ENCODE measurements around the gene SBF2. TPM values are rescaled to one million over a fixed set of nuclear protein-coding genes. Genes with fewer than 3 reads are reported as not detected.

Gene SBF2
- total RNA-seq, 4 donors from 2014 or later: 52.8 to 87.9 (median 62.4) TPM

DNA sequence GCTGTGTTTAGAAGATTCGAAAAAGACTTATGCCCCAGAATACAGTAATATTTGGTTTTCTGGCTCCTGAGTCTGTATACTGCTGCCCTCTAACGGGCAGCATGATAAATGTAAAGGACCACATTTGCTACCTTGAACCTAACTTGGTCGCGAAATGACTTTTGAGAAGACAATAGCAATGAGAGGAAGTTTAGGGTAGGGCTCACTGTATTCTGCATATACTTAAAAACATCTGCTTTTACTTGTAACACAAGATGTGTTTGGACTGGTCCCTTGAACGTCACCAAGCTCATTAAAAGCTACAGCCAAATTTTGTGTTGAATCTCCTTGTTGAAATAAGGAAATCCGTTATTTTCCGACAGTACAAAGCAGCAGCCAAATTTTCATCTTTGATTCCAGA, 321.0 kb downstream of the SBF2 start:
- H3K27me3 ChIP-seq: no peaks in the 10 kb centered on the region
- H3K4me3 ChIP-seq: no peak overlapping the region
- no peak for ATAC-seq

DNA sequence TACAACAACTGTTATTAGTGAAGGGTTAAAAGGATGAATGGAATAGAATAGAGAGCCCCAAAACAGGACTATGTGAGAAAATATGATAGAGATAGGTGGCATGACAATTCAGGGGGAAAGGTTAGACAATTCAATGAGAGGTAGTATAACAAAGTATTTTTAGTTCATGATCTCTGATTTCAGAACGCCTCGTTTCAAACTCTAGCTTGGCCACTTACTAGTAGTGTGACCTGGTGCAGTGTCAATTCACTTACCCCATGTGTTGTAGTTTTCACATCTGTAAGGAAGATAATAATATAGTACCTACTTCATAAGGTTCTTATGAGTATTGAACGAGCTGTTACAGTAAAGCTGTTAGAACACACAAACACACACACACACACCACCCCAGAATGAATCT, 322.1 kb downstream of the SBF2 start:
- H3K27ac ChIP-seq: no peak overlapping the region
- no peak overlapping the region for H3K4me3 ChIP-seq
- H3K4me1 ChIP-seq: no peaks in the 10 kb centered on the region
- peaks cover 0 to 16% of the 10 kb centered on the region in 2 donors for H3K36me3 ChIP-seq
- 80 to 87% methylated on average over 2 to 3 of the region's 3 CpGs for WGBS, 2 donors (ENCODE audit: low coverage in 1 of 2)
- no peak for ATAC-seq
- no peaks in the 10 kb centered on the region for H3K9me3 ChIP-seq
- no peak for TF ChIP-seq EP300 (IDR thresholded peaks at IDR 0.05)
- H3K27me3 ChIP-seq: no peaks in the 10 kb centered on the region

More for the DNA sequence above, 321.0 kb downstream of the SBF2 start:
- Histone ChIP-seq H3K36me3 (peaks cover 0 to 5% of the 10 kb centered on the region in 2 donors), H3K9me3 (no peaks in the 10 kb centered on the region), H3K4me1 (no peaks in the 10 kb centered on the region), H3K27ac (no peak overlapping the region)
- 15 to 18% methylated on average over 6 to 7 of the region's 7 CpGs for WGBS, 2 donors (ENCODE audit: low coverage in 1 of 2)
- TF ChIP-seq POLR2AphosphoS5 (IDR thresholded peaks at IDR 0.05): no peak
- no peak for TF ChIP-seq POLR2A (IDR thresholded peaks at IDR 0.05)
- TF ChIP-seq, protein P1, sequence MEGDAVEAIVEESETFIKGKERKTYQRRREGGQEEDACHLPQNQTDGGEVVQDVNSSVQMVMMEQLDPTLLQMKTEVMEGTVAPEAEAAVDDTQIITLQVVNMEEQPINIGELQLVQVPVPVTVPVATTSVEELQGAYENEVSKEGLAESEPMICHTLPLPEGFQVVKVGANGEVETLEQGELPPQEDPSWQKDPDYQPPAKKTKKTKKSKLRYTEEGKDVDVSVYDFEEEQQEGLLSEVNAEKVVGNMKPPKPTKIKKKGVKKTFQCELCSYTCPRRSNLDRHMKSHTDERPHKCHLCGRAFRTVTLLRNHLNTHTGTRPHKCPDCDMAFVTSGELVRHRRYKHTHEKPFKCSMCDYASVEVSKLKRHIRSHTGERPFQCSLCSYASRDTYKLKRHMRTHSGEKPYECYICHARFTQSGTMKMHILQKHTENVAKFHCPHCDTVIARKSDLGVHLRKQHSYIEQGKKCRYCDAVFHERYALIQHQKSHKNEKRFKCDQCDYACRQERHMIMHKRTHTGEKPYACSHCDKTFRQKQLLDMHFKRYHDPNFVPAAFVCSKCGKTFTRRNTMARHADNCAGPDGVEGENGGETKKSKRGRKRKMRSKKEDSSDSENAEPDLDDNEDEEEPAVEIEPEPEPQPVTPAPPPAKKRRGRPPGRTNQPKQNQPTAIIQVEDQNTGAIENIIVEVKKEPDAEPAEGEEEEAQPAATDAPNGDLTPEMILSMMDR (IDR thresholded peaks at IDR 0.05): peak; percentile 56 to 82 (median 66)
- no peak for TF ChIP-seq EP300 (IDR thresholded peaks at IDR 0.05)

DNA sequence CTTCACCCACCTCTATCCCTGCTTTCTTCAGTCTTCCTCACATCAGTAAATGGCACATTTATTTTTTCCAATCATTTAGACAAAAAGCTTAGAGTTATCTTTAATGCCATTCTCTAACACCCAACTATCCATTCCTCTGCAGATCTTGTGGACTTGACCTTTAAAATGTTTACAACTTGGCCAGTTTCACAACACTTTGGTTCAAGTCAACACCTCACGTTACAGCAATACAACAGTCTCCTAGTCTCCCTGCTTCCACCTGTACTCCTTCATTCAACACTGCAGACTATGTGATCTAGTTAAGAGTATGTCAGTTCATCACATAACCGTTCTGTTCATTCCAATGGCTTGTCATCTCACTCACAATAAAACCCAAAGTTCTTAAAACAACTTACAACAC, 325.0 kb downstream of the SBF2 start:
- no peak overlapping the region for H3K4me3 ChIP-seq
- no peaks in the 10 kb centered on the region for H3K4me1 ChIP-seq
- no peaks in the 10 kb centered on the region for H3K9me3 ChIP-seq
- H3K36me3 ChIP-seq: peaks cover 0 to 17% of the 10 kb centered on the region in 2 donors
- H3K27ac ChIP-seq: no peak overlapping the region
- TF ChIP-seq EP300 (IDR thresholded peaks at IDR 0.05): no peak
- TF ChIP-seq POLR2AphosphoS5 (IDR thresholded peaks at IDR 0.05): no peak
- TF ChIP-seq, protein P1 (IDR thresholded peaks at IDR 0.05): no peak
- no peak for TF ChIP-seq POLR2A (IDR thresholded peaks at IDR 0.05)
- no peaks in the 10 kb centered on the region for H3K27me3 ChIP-seq
- 50 to 91% methylated on average over 2 of the region's 2 CpGs for WGBS, 2 donors (ENCODE audit: low coverage in 1 of 2)
- no peak for ATAC-seq

DNA sequence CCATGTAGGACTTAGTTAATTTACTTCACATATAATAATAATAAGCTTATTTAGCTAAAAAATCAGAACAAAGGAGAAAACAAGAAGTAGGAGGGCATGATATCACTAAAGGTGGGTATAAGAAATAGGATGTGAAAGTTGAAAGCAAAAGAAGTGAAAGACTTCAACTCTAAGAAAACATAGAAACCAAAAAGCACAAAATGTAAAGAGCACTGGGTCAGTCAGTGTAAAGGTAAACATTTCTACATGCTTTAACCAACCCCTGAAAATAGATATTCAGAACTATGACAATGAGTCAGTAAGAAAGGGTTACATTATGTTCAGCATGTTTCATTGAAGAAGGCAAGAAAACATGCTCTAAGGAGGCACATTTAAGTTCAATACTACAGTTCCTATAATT, 331.3 kb downstream of the SBF2 start:
- Histone ChIP-seq H3K27me3 (no peaks in the 10 kb centered on the region), H3K36me3 (peaks cover 0 to 65% of the 10 kb centered on the region in 2 donors), H3K4me1 (no peaks in the 10 kb centered on the region), H3K9me3 (no peaks in the 10 kb centered on the region), H3K4me3 (no peak overlapping the region), H3K27ac (no peak overlapping the region)
- TF ChIP-seq POLR2A (IDR thresholded peaks at IDR 0.05): no peak
- TF ChIP-seq POLR2AphosphoS5 (IDR thresholded peaks at IDR 0.05): no peak
- TF ChIP-seq, protein P1 (IDR thresholded peaks at IDR 0.05): no peak
- TF ChIP-seq EP300 (IDR thresholded peaks at IDR 0.05): no peak
- no peak for ATAC-seq

DNA sequence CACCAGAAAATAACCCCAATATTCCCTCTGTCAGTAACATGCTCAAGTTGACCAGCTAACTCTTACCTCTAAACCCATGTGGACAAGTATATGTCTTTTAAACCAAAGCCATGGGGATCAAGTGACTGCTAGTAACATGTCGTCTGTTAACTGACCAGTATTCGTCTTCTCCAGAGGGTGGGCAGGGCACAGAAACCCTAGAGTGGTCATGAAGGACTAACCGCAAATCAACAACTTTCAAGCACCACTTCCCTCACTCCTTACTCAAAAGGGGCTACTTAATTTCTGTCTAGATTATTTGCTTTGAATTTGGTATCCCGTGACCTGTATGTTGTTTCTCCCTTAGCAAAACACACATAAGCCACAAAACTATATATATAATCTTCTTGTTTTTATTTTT, 336.9 kb downstream of the SBF2 start:
- H3K27me3 ChIP-seq: no peaks in the 10 kb centered on the region
- TF ChIP-seq EP300 (IDR thresholded peaks at IDR 0.05): no peak
- TF ChIP-seq POLR2AphosphoS5 (IDR thresholded peaks at IDR 0.05): no peak
- no peak overlapping the region for H3K4me3 ChIP-seq
- no peak overlapping the region for H3K27ac ChIP-seq
- peaks cover 0 to 36% of the 10 kb centered on the region in 2 donors for H3K36me3 ChIP-seq
- no peak for ATAC-seq
- no peaks in the 10 kb centered on the region for H3K9me3 ChIP-seq
- H3K4me1 ChIP-seq: peaks cover 0 to 3% (median 0%) of the 10 kb centered on the region in 3 donors
- 98 to 100% methylated on average over 3 to 4 of the region's 4 CpGs for WGBS, 2 donors (ENCODE audit: low coverage in 1 of 2)

DNA sequence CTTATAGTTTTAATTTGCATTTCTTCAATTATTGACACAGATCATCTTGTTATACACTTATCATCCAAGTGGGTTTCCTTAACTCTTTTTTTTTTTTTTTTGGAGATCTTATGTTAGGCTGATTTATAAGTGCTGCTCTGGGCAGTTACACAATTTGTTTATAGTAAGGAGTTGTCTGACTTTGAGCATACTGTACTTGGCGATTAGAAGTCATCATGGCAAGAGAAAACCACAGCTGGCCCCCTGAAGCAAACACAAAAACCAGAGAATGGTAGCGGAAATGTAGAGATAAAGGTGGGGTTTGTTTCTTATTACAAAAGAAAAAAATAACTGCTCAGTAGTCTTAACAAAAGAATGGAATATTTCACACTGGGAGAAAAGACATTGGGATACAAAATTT, 337.5 kb downstream of the SBF2 start:
- no peak overlapping the region for H3K27ac ChIP-seq
- peaks cover 0 to 30% of the 10 kb centered on the region in 2 donors for H3K36me3 ChIP-seq
- H3K27me3 ChIP-seq: no peaks in the 10 kb centered on the region
- ATAC-seq: no peak
- WGBS, 2 donors (ENCODE audit: low coverage in 1 of 2): 95% methylated on average over 2 of the region's 2 CpGs; no CpG with 5 or more reads in 1 of the 2 donors
- no peak overlapping the region for H3K4me3 ChIP-seq
- H3K9me3 ChIP-seq: no peaks in the 10 kb centered on the region
- H3K4me1 ChIP-seq: peaks cover 0 to 6% (median 0%) of the 10 kb centered on the region in 3 donors
- TF ChIP-seq, protein P1 (IDR thresholded peaks at IDR 0.05): no peak
- TF ChIP-seq POLR2A (IDR thresholded peaks at IDR 0.05) (no peak), POLR2AphosphoS5 (IDR thresholded peaks at IDR 0.05) (no peak), EP300 (IDR thresholded peaks at IDR 0.05) (no peak)

Measured in gastroesophageal sphincter (tissue), 4 donors.